Occipital lobe (tissue), 2 donors: ENCODE data around the gene CDCA8. TPM values are rescaled to one million over a fixed set of nuclear protein-coding genes. Genes with fewer than 3 reads are reported as not detected.
"Not testable (repeated sequence)": the region's sequence is repeated elsewhere in the genome, so short reads cannot be mapped to it uniquely, and the experiment has no call there.

Source experiments
- DNase-seq: peaks from one replicate; lab custom pipeline; 2025; lab: John Stamatoyannopoulos, UW
- total RNA-seq: library from RNA; depleted of rRNA; stranded (reverse); fragments of >200 nt; gene quantifications from one replicate; pipeline ENCODE4 v1.2.3, GENCODE V29; 2014

The CDCA8 gene
- total RNA-seq, 1 donor from 2014 or later, result 0.31 TPM

DNA sequence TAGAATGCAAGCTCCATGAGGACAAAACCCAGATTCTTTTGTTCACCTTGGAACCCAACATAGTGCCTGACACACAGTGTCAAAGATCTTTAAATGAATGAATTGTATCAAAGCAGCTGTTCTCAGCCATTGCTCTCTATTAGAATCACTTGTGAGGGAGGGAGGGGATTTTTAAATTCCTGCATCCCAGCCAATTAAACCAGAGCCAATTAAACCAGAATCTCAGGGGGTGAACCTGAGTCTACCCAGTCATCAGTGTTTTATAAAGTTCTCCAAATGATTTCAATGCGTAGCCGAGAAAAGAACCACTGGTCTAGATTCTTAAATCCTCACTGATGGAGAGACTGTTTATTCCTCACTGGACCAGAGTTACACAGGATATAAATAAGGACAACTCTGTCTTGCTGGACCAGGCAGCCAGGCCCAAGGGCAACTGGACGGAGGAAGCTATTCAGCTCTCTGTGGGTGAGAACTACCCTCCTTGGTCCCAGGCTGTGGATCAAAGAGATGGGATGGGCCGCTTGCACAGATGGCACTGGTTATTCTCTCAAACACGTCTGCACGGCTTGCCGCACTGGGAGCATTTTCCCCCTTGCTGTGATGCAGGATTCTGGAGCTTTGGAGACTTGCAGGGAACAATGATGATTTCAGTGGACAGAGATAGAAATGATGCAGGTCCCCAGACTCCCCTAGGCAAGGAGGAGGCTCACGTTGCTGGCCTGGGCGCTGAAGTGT is 20.0 kb upstream of the CDCA8 start:
- no peak for DNase-seq

- no peak for DNase-seq
Observed at GRCh38 chr1:37673920-37674319, 18.4 kb upstream of the CDCA8 start.

DNA sequence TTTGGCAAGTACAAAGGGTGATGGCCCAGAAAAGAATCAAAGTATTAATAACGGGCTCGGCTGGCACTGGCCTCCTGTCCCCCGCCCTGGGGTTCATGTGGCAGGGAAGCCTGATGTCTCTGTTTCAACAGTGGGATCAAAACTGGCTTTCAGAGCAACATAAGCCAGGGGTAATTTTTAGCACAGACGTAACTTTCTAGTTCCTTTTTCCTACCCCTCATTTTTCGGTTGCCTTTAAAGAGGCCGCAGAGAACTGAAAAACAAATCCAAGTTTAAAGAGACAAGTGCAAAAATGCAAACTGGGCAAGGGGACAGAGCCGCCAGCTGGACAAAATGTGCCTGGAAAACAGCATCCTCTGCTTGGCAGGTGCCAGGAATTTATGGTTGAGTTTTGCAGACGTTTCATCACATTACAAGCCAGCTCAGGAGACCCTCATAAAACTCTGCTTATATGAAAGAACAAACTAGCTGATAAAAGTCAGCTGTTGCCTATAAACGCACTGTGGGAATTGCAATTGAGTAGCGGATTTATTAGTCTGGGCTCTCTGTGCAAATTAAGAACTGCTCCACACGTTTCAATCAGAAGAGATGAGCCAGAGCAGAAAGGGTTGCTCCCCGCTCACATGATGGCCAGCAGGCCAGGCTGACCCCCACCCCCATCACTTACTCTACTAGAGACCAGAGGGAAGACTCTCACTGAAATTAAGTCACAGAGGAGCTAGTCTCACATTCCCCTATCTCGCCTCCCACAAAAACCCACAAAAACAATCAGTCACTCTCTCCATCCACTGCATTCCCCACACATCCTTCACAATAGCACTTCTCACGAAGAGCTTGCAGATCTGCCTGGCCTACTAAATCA is 15.8 kb upstream of the CDCA8 start:
- DNase-seq, result no peak

DNA sequence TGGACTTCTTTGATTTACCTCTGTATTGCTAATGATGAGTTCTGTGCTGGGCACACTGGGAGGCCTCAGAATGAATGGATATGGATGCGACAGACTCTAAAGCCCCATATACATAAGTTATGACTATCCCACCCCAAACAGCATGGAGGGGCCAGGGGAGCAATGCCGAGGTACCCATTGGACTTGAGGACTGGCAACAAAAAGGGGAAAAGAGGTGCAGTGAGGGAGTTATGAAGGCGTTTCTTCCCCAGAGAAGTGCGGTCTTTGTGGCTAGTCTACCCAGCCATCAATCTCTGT is 15.2 kb upstream of the CDCA8 start:
- DNase-seq, result no peak

- DNase-seq, result no peak
Observed at GRCh38 chr1:37677808-37678207, 14.5 kb upstream of the CDCA8 start.

DNA sequence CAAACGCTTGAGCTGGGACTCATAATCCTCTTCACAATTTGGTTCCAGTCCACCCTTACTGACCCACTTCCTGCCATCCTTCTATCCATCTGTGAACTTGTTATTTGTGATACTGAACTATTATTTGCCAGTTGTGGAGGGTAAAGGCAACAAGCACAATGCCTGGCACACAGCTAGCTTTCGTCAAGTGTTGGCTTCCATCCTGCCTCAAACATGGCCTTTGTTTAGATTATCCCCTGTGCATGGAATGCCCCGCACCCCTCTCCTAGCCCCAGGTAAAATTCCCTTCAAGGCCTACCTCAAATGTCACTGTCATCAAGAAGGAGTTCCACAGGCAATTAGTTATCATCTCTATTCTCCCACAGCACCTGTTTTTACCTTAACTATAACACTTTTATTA is 11.4 kb upstream of the CDCA8 start:
- DNase-seq, result no peak

DNA sequence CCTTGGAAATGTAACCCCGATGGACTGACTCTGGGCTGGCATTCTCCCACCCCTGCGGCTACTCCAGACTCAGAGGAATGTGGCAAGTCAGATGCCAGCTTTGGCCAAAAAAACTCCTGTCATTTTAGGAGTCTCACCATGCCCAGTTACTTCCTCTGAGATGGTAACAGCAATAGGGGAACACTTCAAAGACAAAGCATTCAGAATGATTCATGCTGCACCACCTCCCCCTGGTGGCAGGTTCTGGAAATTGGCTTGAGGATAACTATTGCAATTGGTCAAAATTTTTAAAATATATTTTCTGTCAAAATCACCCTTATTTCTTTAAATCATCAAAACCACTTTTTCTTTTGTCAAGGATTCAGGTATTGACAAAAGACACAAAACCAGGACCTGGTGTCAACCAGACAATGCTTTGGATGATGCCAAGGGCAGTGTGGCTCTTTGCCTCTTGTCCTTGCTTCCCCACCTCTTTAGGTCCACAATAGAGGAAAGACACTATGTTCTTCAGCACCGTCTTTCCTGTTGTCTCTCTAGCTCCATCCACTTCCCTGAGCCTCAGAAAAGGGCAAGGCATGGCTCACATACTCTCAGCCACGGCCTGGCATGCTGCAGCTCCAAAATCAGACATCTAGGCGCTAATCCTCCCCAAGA is 9.9 kb upstream of the CDCA8 start:
- peak; percentile 32 for DNase-seq

GRCh38 chr1:37684182-37684581 is 8.1 kb upstream of the CDCA8 start:
- DNase-seq, result not testable (repeated sequence)

GRCh38 chr1:37685722-37686121 is 6.6 kb upstream of the CDCA8 start:
- DNase-seq, result no peak

DNA sequence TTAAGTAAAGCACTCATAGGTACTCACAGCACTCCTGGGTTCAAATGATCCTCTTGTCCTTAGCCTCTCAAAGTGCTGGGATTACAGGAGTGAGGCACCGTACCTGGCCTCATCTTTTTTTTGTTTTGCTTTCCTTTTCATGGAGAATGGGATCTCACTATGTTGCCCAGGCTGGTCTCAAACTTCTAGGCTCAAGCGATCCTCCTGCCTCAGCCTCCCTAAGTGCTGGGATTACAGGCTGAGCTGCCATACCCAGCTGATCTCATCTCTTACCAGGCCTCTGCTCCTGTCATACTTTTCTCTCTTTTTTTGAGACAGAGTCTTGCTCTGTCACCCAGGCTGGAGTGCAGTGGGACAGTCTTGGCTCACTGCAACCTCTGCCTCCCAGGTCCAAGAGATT is 4.6 kb upstream of the CDCA8 start:
- DNase-seq, result not testable (repeated sequence)

DNA sequence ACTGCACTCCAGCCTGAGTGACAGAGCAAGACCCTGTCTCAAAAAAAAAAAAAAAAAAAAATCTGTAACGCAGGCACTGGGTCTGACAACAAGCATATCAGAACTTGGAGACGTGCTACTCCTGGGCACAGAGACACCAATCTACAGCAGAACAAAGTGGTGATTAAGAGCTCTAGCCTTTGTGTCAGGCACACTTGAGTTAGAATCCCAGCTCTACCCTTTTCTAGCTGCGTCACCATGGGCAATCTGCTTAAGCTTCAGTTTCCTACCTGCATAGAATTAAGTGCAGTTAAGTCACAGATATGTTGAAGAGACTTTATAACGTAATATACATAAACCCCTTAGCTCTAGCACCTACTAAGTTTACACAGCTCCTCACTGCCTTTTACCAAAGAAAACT is 3.4 kb upstream of the CDCA8 start:
- no peak for DNase-seq

GRCh38 chr1:37691497-37692077 is 729 bp upstream of the CDCA8 start:
- no peak for DNase-seq

DNA sequence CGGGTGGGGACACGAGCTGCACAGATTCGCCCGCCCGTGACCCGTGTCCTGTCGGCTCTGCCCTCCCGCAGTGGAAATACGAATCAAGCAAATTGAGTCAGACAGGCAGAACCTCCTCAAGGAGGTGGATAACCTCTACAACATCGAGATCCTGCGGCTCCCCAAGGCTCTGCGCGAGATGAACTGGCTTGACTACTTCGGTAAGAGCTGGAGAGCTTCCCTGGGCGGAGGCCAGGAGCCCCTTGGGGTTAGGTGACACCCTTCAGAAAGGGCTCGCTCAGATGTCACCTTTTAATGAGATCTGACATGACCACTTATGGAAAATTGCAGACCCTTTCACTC is 489 bp downstream of the CDCA8 start:
- DNase-seq, result no peak

DNA sequence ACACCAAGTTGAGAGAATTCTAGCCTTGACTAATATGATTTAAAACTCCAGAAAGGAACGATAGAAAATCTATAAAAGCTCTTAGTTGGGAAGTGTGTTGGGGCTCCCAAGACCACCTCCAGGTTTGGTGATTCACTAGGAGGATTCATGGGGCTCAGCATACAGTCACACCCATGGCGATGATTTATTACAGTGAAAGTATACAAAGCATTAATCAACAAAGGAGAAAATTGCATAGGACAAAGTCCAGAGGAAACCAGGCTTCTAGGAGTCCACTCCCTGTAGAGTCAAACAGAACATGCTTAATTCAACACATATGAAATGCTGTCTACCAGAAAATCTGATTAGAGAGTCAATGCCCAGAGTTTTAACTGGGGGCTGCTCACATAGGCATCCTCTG is 4.8 kb downstream of the CDCA8 start:
- DNase-seq, result no peak

- DNase-seq, result no peak
Observed at GRCh38 chr1:37697737-37698136, 5.4 kb downstream of the CDCA8 start.

DNA sequence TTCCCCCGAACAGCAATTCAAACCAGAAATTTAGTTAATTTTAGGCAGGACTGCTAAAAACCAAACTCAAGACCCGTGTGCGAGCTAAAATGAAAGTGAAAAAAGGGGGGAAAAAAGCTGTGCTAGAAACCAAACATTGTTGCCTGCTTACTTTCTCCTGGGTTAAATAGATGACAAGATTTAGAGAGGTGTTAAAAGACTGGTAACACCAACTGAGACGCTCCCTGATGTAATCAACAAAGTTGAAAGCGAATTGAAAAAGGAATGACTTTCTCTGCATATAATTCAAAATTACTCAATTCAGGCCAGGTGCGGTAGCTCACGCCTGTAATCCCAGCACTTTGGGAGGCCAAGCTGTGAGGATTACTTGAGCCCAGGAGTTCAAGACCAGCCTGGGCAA is 6.8 kb downstream of the CDCA8 start:
- no peak for DNase-seq

GRCh38 chr1:37701051-37701450 is 8.7 kb downstream of the CDCA8 start:
- DNase-seq, result no peak

- DNase-seq, result no peak
Observed at GRCh38 chr1:37703061-37703460, 10.7 kb downstream of the CDCA8 start.

DNA sequence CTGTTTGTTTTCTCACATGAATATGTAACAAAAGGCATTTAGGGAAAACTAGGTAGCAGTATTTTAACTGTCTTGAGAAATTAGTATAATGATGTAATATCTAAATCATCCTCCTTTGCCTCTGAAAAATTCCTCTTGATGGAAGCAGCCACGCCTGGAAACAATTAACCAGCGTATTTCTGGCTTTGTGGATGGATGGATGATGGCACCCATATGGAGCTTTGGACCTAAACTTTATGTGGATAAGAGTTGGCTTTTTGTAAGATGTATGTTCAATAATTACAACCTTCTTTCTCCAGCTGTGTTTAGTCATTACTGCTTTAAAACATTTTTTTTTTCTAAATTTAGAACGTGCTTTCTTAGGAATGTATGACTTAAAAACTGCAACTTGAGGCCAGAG is 12.7 kb downstream of the CDCA8 start:
- no peak for DNase-seq

DNA sequence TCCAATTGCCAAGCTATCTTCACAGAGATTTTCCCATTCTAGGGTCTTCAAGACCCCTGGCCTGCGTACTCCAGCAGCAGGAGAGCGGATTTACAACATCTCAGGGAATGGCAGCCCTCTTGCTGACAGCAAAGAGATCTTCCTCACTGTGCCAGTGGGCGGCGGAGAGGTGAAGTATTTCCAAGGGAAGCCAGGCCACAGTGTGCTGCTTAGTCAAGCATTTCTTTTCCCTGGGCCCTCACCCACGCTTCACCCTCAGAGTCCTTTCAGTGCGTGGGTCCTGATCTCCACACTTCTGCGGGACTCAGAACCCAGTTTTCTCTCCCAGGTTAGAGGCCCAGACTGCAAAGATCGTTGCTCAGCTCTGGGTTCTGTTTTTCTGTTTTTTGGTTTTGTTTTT is 13.1 kb downstream of the CDCA8 start:
- DNase-seq, result no peak

DNA sequence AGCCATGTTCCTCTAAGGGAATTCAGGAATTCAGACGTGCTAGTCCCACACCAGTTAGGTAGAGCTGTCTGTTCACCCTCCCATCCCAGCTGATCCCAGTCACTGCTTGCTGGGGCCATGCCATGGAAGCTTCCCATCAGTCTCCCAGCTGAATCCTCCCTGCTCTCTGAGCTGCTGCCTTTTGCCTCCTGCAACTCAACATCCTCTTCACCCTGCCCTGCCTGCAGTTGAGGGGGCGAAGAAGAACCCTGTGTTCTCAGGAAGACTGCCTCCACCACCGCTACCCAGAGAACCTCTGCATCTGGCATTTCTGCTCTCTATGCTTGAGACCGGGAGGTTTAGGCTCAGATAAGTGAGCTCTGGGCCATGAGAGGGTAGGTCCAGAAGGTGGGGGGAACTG is 16.2 kb downstream of the CDCA8 start:
- DNase-seq, result no peak

DNA sequence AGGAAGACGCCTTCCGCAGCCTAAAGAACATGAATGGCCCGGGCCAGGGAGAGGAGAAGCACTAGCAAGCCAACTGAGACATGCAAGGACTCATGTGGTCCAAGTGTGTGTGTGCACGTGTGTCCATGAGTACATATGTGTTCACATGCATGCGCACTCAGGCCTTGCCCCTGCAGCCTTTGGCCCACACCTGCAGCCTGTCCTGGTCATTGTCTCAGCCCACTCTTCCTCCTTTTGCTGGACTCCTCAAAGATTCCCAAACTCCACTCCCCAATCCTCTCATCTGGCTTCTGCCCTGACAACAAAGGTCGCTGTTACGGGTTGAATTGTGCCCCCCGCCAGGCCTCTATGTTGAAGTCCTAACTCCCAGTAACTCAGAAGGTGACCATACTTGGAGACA is 21.9 kb downstream of the CDCA8 start:
- no peak for DNase-seq
